ENCODE data around the gene TREH.
"Not testable (repeated sequence)": the region's sequence is repeated elsewhere in the genome, so short reads cannot be mapped to it uniquely, and the experiment has no call there.

The TREH gene, protein sequence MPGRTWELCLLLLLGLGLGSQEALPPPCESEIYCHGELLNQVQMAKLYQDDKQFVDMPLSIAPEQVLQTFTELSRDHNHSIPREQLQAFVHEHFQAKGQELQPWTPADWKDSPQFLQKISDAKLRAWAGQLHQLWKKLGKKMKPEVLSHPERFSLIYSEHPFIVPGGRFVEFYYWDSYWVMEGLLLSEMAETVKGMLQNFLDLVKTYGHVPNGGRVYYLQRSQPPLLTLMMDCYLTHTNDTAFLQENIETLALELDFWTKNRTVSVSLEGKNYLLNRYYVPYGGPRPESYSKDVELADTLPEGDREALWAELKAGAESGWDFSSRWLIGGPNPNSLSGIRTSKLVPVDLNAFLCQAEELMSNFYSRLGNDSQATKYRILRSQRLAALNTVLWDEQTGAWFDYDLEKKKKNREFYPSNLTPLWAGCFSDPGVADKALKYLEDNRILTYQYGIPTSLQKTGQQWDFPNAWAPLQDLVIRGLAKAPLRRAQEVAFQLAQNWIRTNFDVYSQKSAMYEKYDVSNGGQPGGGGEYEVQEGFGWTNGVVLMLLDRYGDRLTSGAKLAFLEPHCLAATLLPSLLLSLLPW

DNA sequence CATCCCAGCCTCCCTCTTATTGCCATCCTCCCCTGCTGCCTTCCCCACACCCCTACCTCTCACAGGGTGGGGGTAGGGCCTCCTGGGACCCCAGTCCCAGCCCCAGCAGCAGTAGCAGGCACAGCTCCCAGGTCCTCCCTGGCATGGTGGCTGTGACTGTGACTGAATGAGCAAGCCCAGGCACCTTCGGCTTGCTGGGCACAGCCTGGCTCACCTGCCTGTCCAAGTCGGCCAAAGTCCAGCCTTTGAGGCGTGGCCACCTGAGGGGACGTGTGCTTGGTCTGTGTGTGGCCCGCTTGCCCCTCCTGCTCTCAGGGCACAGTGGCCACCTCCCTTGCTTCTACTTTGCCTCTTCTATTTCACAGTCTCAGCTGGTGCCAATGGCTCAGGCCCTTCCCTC lies at the start of gene TREH:
TREH (minus strand) TSS at position 168 of the 400 bp plus-strand sequence; CDS start at position 145, 23 bp downstream.
- no peak for DNase-seq (ENCODE audit: low read depth, low spot score)

DNA sequence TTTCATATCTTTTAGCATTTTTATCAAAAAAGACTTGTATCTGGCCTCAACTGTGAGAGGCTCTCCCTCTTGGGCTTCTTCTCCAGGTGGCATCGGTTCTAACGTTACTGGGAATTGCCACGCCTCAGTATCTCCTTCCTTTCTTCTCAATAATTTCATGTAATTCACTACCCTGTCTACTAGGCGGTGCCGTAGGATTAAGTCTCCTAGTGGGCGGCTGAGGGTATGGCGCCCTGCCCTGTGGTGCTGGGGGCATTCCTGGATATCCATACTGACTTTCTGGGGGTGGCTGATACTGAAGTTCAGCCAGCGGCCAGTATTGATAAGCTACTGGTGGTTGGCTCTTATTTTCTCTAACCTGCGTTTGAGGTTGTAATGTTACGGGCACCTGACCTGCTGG lies 48.7 kb upstream of the TREH start:
- not testable (repeated sequence) for DNase-seq (ENCODE audit: low read depth, low spot score)

DNA sequence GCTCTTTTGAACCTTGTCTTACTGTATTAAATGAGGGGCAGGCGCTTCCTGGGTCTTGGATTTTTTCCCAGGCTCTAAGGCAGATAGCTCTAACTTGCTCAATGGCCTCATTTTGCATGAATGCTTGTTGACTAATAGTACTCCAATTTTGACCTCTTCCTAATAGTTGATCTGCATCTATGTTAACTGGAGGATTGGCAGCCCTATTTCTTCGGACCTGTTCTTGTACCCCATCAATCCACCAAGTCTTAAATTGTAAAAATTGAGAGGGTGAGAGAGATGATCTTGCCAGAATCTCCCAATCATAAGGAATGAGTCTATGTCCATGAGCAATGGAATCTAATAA lies 48.2 kb upstream of the TREH start:
- DNase-seq (ENCODE audit: low read depth, low spot score), result not testable (repeated sequence)

DNA sequence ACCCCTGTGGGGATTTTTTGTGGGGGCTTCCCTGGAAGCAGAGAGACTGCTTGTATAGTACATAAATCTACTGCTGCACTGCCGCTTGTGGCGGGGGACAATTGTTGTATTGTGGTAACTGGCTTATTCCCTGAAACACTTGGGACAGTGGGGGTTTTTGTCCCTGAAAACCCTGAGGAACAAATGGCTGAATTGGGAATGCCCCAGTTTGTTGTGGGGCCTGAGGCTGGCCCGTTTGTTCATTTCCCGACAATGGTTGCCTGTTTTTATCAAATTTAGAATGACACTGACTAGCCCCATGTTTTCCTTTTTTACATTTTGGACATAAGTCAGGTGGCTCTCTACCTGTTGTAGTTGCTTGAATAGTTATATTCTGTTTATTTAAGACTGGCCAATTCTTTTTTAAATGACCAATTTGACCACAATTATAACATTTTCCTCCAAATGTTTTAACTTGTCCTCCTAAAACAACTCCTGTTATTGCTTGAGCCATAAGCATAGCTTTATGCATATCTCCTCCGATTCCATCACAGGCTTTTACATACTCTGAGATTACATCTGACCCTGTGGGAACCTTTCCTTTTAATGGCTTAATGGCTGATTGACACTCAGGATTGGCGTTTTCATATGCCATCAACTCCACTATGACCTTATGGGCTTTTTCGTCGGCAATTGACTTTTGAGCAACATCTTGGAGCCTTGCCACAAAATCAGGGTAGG lies 47.7 kb upstream of the TREH start:
- DNase-seq (ENCODE audit: low read depth, low spot score), result not testable (repeated sequence)

DNA sequence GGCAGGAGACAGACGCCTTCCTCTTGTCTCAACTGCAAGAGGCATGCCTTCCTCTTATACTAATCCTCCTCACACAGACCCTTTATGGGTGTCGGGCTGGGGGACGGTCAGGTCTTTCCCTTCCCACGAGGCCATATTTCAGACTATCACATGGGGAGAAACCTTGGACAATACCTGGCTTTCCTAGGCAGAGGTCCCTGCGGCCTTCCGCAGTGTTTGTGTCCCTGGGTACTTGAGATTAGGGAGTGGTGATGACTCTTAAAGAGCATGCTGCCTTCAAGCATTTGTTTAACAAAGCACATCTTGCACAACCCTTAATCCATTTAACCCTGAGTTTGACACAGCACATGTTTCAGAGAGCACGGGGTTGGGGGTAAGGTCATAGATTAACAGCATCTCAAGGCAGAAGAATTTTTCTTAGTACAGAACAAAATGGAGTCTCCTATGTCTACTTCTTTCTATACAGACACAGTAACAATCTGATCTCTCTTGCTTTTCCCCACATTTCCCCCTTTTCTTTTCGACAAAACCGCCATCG lies 42.1 kb upstream of the TREH start:
- DNase-seq (ENCODE audit: low read depth, low spot score), result not testable (repeated sequence)

DNA sequence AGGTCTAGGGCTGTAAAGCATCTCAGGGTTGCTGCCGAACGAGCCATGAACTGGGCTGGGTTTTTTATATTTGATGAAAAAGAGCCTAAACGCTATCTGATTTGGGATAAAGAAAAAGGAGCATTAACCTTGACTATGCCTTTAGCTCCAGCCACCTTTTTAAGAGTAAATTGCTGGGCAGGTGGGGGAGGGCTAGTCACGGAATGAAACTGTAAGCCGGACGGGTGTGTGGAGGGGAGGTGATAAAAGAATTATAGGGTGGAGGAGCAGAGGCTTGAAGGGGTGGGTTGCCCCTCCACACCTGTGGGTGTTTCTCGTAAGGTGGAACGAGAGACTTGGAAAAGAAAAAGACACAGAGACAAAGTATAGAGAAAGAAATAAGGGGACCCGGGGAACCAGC lies 41.3 kb upstream of the TREH start:
- DNase-seq (ENCODE audit: low read depth, low spot score), result not testable (repeated sequence)

DNA sequence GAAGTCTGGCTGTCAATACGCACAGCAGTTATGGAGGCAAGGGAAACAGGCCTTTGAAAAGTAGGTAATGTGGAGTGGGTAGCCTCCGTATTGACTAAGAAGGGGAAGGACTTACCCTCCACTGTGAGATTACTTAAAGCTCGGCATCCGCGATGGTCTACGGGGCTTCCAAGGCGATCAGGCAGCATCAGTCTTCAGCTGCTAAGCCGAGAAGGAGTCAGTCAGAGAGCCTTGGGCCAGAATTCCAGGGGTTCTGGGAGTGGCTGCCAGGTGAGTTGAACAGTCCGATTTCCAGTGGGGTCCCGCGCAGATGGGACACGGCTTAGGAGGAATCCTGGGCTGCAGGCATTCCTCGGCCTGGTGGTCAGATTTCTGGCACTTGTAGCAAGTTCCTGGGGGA lies 40.6 kb upstream of the TREH start:
- peak; percentile 36 for DNase-seq (ENCODE audit: low read depth, low spot score)

DNA sequence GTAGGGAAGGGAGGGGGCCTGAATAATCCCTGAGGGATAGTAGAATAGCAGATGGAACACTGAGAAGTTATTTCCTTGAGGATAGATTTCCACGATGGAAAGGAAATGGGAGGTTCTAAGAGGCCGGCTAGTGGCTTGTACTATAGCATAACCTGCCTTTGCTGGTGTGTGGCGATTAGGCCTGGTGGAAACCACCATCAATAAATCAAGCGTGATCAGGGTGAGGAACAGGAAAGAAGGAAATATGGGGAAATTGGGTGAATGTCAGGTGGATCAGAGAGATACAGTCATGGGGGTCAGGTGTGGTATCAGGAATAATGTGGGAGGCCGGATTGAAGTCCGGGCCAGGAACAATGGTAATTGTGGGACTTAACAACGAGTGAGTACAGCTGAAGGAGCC lies 39.1 kb upstream of the TREH start:
- not testable (repeated sequence) for DNase-seq (ENCODE audit: low read depth, low spot score)

DNA sequence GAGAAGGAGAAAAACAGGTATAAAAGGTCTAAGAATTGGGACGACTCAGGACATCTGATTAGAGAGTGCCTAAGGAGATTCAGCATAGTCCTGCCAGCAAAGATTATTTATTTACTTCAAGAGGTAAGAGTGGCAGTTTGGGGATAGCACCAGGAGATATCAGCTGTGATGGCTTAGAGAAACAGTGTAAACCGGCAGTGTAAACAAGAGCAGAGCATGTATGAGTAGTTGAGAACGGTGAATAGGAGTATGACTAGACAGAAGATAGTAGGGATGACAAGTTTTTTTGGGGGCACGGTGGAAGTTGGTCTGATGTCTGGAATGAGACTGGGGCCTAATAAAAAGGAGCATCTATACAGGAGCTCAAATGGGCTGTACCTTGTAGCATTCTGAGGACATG lies 38.3 kb upstream of the TREH start:
- DNase-seq (ENCODE audit: low read depth, low spot score), result not testable (repeated sequence)

DNA sequence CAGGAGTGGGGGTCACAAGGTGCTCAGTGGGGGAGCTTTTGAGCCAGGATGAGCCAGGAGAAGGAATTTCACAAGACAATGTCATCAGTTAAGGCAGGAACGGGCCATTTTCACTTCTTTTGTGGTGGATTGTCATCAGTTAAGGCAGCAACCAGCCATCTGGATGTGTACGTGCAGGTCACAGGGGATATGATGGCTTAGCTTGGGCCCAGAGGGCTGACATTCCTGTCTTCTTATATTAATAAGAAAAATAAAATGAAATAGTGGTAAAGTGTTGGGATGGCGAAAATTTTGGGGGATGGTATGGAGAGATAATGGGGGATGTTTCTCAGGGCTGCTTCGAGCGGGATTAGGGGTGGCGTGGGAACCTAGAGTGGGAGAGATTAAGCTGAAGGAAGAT lies 37.8 kb upstream of the TREH start:
- DNase-seq (ENCODE audit: low read depth, low spot score), result not testable (repeated sequence)

DNA sequence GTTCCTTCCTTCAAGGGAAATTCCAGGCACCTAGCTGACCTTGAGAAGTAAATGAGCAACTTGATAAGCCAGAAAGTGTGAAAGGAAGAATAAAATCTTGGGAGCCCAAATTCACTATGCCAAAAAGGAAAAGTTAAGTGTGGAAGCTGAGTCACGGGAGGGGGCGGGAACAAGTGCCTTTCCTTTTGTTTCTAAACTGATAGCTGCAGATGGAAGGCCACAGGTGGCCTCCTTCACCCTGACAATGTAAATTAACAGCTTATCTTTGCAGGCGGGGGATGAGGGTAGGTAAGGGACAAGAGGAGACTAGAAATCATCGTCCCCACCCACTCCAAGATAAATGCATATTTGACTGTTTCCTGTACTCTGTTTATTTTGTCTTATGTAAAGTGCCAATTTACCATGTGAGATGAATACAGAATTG lies 36.4 kb upstream of the TREH start:
- peak; percentile 79 for DNase-seq (ENCODE audit: low read depth, low spot score)

DNA sequence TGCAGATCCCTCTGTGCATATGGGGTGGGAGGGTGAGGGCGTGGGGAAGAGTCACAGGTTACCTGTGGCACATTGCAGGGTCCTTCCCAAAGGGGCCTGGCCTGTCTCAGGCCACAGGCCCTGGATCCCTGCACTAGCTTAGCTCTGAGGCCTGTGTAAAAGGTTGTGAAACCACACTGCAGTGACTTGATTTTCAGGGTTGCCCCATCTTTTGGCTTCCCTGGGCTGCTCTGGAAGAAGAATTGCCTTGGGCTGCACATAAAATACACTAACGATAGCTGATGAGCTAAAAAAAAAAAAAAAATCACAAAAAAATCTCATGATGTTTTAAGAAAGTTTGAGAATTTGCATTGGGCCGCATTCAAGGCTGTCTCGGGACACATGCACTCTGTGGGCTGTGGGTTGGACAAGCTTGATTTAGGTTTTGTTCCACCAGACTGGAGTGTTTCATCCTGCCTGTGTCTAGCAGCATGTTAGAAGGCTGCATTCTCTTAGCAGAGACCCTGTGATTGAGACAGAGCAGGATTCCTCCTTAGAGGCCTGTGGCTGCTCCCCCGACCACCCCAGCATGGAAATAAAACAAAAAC lies 35.9 kb upstream of the TREH start:
- DNase-seq (ENCODE audit: low read depth, low spot score), result peak; percentile 72

DNA sequence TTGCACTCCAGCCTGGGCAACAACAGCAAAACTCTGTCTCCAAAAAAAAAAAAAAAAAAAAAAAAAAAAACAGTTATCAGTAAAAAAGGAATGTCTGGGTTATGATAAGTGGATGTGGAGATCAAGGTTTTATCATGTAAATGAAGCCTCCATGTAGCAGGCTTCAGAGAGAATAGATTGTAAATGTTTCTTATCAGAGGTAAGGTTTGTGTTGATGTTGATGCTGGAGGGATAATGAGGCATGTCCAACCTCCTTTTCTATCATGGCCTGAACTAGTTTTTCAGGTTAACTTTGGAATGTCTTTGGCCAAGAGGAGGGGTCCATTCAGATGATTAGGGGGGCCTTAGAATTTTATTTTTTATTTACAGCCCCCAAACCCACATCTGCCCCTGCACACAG lies 35.4 kb upstream of the TREH start:
- peak; percentile 61 for DNase-seq (ENCODE audit: low read depth, low spot score)

DNA sequence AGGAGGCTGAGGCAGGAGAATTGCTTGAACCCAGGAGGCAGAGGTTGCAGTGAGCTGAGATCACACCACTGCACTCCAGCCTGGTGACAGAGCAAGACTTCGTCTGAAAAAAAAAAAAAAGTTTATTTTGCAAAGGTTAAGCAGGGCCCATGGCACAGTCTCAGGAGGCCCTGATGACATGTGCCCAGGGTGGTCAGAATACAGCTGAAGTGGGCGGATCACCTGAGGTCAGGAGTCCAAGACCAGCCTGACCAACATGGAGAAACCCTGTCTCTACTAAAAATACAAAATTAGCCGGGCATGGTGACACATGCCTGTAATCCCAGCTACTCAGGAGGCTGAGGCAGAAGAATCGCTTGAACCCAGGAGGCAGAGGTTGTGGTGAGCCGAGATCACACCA lies 35.0 kb upstream of the TREH start:
- peak; percentile 24 for DNase-seq (ENCODE audit: low read depth, low spot score)

DNA sequence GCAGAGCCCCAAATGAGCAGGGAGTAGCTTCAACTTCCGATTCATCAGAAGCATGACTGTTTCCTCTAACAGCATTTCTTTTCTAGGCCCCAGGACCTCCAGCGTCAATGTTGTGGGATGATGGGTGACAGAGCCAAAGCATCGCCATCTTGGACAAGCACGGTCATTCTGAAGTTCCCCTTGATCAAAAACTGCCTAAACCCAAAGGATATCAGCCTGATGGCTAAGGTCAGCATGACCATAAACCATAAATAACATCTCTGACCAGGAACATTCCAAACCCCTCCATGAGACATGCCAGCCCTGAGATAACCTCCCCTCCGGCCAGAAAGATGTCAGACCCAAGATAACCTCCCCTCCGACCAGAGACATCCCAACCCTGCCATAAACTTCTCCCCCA lies 28.8 kb upstream of the TREH start:
- no peak for DNase-seq (ENCODE audit: low read depth, low spot score)

DNA sequence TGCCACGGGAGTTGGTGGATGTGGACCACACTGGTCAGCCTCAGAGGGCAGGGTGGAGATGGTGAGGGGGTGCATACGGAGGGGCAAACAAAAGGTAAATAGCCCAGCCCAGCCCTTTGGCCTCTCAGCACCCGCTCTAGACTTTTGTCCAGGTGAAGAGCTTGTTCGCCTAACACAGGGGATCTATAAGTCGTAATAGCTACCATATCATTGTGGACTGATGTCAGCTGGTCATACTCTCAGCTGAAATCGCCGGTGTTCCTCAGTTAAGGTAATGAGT lies 27.0 kb upstream of the TREH start:
- no peak for DNase-seq (ENCODE audit: low read depth, low spot score)

DNA sequence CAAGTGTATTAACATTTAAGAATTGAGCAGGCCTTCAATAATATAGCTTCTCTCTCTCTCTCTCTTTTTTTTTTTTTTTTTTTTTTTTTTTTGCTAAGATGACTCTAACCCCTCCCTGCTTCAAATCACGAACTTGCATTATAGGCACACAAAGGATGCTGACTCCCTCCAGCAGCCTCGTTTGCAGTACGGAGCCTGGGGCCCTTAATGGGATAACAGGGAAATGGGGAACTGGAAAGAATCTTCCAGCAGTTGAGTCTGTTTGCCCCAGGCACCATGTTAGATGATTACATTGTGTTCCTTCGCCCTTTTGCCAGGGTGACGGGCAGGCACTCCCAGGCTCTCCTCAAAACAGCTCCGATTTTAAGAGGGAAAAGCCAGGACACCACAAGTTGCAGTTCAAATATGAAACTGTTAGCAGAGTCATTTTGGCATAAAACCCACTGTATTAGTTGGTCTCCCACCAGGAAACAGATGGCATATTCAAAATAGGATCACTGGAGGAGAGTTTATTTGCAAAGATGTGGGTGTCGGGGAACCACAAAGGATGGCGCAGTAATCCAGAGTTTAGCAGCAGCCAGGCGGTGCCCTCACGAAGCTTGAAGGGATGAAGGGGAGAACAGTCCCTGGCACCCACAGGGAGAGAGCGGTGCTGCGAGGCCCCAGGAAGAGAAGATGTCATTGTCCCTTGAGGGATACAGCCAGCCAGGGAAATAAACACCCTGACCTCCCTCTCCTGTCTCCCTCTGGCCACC lies 26.5 kb upstream of the TREH start:
- DNase-seq (ENCODE audit: low read depth, low spot score), result peak; percentile 62

DNA sequence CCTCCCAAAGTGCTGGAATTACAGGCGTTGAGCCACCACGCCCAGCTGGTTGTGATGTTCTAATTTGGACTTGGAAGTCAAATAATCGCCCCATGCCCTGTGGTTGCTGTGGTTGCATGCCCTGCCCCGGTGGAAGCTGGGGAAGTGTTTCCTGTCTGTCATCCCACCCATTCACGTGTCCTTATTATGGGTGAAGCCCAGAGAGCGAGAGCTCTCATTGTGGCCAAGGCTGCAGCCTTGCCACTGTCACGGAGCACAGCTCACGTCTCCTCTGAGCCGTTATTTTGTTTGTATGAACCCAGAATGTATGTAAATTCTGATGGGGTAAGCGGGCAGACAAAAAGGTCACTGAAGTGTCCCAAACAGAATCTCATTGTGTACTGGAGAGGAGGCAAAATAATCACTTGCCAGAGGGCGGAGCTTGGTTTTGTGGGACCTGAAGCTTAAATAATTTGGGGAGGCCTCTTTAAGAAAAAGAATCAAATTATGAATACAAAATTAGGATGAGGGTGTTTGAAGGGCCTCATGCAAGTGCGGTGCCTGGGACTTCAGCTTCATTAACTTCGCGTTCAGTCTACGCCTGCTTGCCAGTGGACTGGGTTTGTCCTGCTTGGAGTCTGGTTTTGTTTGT lies 25.8 kb upstream of the TREH start:
- DNase-seq (ENCODE audit: low read depth, low spot score), result no peak

DNA sequence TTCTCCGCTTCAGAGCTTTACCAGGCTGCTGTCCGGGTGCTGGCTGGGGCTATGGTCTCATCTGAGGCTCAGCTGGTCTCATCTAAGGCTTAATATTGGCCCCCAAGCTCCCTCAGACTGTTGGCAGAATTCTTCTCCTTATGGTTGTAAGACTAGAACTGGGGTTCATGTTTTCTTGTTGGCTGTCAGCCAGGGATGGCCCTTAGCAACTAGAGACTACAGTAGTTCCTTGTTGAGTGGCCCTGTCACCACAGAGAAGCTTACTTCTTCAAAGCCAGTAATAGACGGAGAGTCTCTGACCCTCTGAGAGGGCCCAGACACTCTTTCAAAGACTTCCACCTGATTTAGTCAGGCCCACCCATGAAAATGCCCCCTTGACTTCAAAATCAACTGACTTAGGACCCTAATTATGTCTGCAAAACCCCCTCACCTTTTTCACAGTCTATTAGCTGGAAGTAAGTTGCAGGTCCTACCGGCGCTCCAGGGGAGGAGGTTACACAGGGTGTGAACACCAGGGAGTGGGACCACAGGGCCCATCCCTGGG lies 24.2 kb upstream of the TREH start:
- DNase-seq (ENCODE audit: low read depth, low spot score), result no peak

DNA sequence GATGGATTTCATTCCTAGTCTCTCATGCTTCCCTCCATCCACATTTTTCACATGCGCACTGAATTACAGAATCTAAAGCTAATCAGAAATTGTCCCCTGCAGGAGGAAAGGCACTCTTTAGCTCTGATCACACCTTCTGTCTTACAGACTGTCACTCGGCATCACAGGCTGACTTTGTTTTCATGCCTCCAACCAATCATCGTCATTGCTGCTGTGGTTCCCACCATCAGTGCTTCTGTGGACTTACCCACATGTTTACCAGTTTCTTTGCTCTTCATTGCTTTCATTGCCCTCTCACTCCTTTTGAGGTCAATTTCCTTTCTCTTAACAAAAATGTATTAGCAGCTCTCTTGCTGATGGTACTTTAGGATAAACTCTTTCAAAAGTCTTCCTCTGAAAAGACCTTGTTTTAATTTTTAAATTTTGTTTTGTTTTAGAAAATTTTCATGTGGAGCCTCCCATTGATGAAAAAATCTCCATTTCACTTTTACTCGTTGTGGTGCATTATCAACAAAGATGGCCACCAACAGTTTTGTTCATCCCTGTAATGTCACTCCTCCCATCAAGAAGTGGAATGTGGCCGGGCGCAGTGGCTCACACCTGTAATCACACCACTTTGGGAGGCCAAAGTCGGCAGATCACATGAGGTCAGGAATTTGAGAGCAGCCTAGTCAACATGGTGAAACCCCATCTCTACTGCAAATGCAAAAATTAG lies 20.2 kb upstream of the TREH start:
- no peak for DNase-seq (ENCODE audit: low read depth, low spot score)
